Activated CD8-positive, alpha-beta T cell treated with anti-CD3 and anti-CD28 coated beads for 36 hours (primary cell): Measurements from ENCODE around the gene PHLDB3. TPM values are rescaled to one million over a fixed set of nuclear protein-coding genes. Genes with fewer than 3 reads are reported as not detected.

ENCODE experiments used
- ATAC-seq: fragments of 200-7000 bp; cut with Tn5 transposase; one replicate; pipeline ENCODE4 v1.10.0; 2021; ENCODE audit warnings: mild to moderate bottlenecking, moderate library complexity
- CTCF ChIA-PET: fragments of 350-600 bp; sonication (Branson Sonifier 250); formaldehyde crosslinking; loops from one replicate; lab custom pipeline; 2021; ENCODE audit warnings: antibody characterized with exemption; lab: Charles Lee
- POLR2A ChIA-PET: fragments of 350-600 bp; sonication (Branson Sonifier 250); formaldehyde crosslinking; loops from one replicate; lab custom pipeline; 2021; ENCODE audit warnings: antibody characterized with exemption; lab: Charles Lee
- DNase-seq: peaks from one replicate; pipeline ENCODE4 v3.0.0-alpha.2; 2020
- H3K27ac Mint-ChIP-seq: one replicate; pipeline ENCODE4 v1.8.0; 2021; ENCODE audit warnings: mild to moderate bottlenecking, mixed read lengths
- H3K27me3 Mint-ChIP-seq: one replicate; pipeline ENCODE4 v1.8.0; 2021; ENCODE audit warnings: mixed read lengths
- H3K36me3 Mint-ChIP-seq: one replicate; pipeline ENCODE4 v1.8.0; 2021; ENCODE audit warnings: low read depth, mixed read lengths
- H3K4me1 Mint-ChIP-seq: one replicate; pipeline ENCODE4 v1.8.0; 2021; ENCODE audit warnings: low read depth, mixed read lengths
- H3K4me3 Mint-ChIP-seq: one replicate; pipeline ENCODE4 v1.8.0; 2021; ENCODE audit warnings: mild to moderate bottlenecking, moderate library complexity, mixed read lengths
- H3K9me3 Mint-ChIP-seq: one replicate; pipeline ENCODE4 v1.8.0; 2021; ENCODE audit warnings: mixed read lengths
- CTCF ChIP-seq: fragments of 200-600 bp; IDR thresholded peaks from one replicate; pipeline ENCODE4 v1.8.0; 2022; ENCODE audit warnings: antibody characterized with exemption, mild to moderate bottlenecking
- intact Hi-C: fragments of 100-400 bp; cut with micrococcal nuclease; formaldehyde crosslinking; loops from one replicate; pipeline ENCODE4 v1.10.0; 2022
- total RNA-seq, 2 experiments: library from RNA; stranded (reverse); gene quantifications; one replicate each; pipeline ENCODE4 v1.2.3, GENCODE V29; 2021

PHLDB3 gene
- total RNA-seq, 2 experiments from 2014 or later, result 14.7 to 17.5 TPM

GRCh38 chr19:43467276-43467675, 37.3 kb downstream of the PHLDB3 start:
- H3K36me3 Mint-ChIP-seq, result no peaks in the 10 kb centered on the region
- no peak overlapping the region for H3K4me3 Mint-ChIP-seq
- no peaks in the 10 kb centered on the region for H3K27me3 Mint-ChIP-seq
- H3K9me3 Mint-ChIP-seq, result no peaks in the 10 kb centered on the region
- DNase-seq (no peak), ATAC-seq (no peak)
- intact Hi-C loops, result no loop called here
- H3K4me1 Mint-ChIP-seq, result peaks cover 64% of the 10 kb centered on the region
- no peak for TF ChIP-seq CTCF
- ChIA-PET POLR2A (no interaction called here), CTCF (no interaction called here)
- peak overlapping the region; percentile 12 for H3K27ac Mint-ChIP-seq

- H3K27me3 Mint-ChIP-seq, result no peaks in the 10 kb centered on the region
- intact Hi-C loops, result no loop called here
- H3K27ac Mint-ChIP-seq, result no peak overlapping the region
Observed at GRCh38 chr19:43466793-43467192, 37.8 kb downstream of the PHLDB3 start.

GRCh38 chr19:43465468-43466120, 39.0 kb downstream of the PHLDB3 start, which contains the start of gene LYPD3:
Gene LYPD3 (minus strand): TSS chr19:43465608. CDS start chr19:43465571, 37 bp downstream.
- Mint-ChIP-seq H3K36me3 (peaks cover 5% of the 10 kb centered on the region), H3K4me1 (peaks cover 61% of the 10 kb centered on the region), H3K27me3 (no peaks in the 10 kb centered on the region), H3K4me3 (peak within 1 kb of the TSS; percentile 84), H3K27ac (peak within 1 kb of the TSS; percentile 94), H3K9me3 (no peaks in the 10 kb centered on the region)
- ChIA-PET POLR2A (interaction anchor here (1.2 to 4.5 kb wide), 2 partner anchors 9 to 18 kb away, joined by 3 to 23 read pairs; no protein-coding TSS in a partner anchor), CTCF (interaction anchor here (1.0 to 5.0 kb wide), 4 partner anchors 15 to 89 kb away, joined by 3 to 31 read pairs (median 3); no protein-coding TSS in a partner anchor)
- intact Hi-C loops, result no loop called here
- TF ChIP-seq CTCF, result no peak
- no peak for ATAC-seq
- DNase-seq, result no peak

More at GRCh38 chr19:43466793-43467192, 37.8 kb downstream of the PHLDB3 start:
- CTCF ChIA-PET, result interaction anchor here (1.1 to 5.0 kb wide), 3 partner anchors 19 to 88 kb away, joined by 3 to 31 read pairs (median 3); no protein-coding TSS in a partner anchor
- H3K36me3 Mint-ChIP-seq, result peaks cover under 1% of the 10 kb centered on the region
- DNase-seq, result no peak
- ATAC-seq, result no peak
- peaks cover 67% of the 10 kb centered on the region for H3K4me1 Mint-ChIP-seq
- POLR2A ChIA-PET, result no interaction called here
- H3K9me3 Mint-ChIP-seq, result no peaks in the 10 kb centered on the region
- H3K4me3 Mint-ChIP-seq, result no peak overlapping the region
- TF ChIP-seq CTCF, result no peak

GRCh38 chr19:43464134-43464775, 40.3 kb downstream of the PHLDB3 start:
- H3K27me3 Mint-ChIP-seq, result no peaks in the 10 kb centered on the region
- POLR2A ChIA-PET, result interaction anchor here (1.5 to 4.5 kb wide), 3 partner anchors 10 to 132 kb away, joined by 5 to 23 read pairs (median 8); partner anchors contain the start of genes IRGQ and ZNF576
- peaks cover 5% of the 10 kb centered on the region for H3K36me3 Mint-ChIP-seq
- H3K4me1 Mint-ChIP-seq, result peaks cover 48% of the 10 kb centered on the region
- ATAC-seq (no peak), DNase-seq (no peak)
- CTCF ChIA-PET, result interaction anchor here (0.9 to 5.0 kb wide), 8 partner anchors 17 to 91 kb away, joined by 3 to 31 read pairs (median 5); partner anchors contain the start of genes PHLDB3 and ZNF575
- peak overlapping the region; percentile 84 for H3K4me3 Mint-ChIP-seq
- H3K9me3 Mint-ChIP-seq, result no peaks in the 10 kb centered on the region
- no peak for TF ChIP-seq CTCF
- H3K27ac Mint-ChIP-seq, result peak overlapping the region; percentile 94
- intact Hi-C loops, result loop anchor here (5.0 kb wide), 1 partner anchor 38 kb away; the partner anchor contains the start of gene PHLDB3
